ENCODE results near the gene PFDN6. TPM values are rescaled to one million over a fixed set of nuclear protein-coding genes. Genes with fewer than 3 reads are reported as not detected.

The PFDN6 gene
- total RNA-seq, 6 experiments from 2014 or later, result 23.8 to 35.2 (median 27.5) TPM

- peak; percentile 54 to 67 (median 60) for DNase-seq
- Histone ChIP-seq H3K36me3 (peaks cover 0 to 18% (median 4%) of the 10 kb centered on the region in 4 donors), H3K27me3 (no peaks in the 10 kb centered on the region), H3K9me3 (no peaks in the 10 kb centered on the region), H3K4me1 (peaks cover 0 to 48% (median 2%) of the 10 kb centered on the region in 4 donors), H3K27ac (peak overlapping the region; percentile 94 to 99 (median 97)), H3K4me3 (peak overlapping the region in 2 of 3 donors; percentile 79 to 93)
- TF ChIP-seq, protein P1, sequence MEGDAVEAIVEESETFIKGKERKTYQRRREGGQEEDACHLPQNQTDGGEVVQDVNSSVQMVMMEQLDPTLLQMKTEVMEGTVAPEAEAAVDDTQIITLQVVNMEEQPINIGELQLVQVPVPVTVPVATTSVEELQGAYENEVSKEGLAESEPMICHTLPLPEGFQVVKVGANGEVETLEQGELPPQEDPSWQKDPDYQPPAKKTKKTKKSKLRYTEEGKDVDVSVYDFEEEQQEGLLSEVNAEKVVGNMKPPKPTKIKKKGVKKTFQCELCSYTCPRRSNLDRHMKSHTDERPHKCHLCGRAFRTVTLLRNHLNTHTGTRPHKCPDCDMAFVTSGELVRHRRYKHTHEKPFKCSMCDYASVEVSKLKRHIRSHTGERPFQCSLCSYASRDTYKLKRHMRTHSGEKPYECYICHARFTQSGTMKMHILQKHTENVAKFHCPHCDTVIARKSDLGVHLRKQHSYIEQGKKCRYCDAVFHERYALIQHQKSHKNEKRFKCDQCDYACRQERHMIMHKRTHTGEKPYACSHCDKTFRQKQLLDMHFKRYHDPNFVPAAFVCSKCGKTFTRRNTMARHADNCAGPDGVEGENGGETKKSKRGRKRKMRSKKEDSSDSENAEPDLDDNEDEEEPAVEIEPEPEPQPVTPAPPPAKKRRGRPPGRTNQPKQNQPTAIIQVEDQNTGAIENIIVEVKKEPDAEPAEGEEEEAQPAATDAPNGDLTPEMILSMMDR (IDR thresholded peaks at IDR 0.05), result no peak
- no peak for TF ChIP-seq POLR2A (IDR thresholded peaks at IDR 0.05)
- intact Hi-C loops (cut with DNase I), result no loop called here
- WGBS (ENCODE audit: insufficient coverage, low coverage, low lambda C conversion rate, missing lambda C conversion rate), result 12% methylated on average over 3 of the region's 47 CpGs
- no peak for ATAC-seq
Observed at GRCh38 chr6:33314943-33315792, 25.8 kb downstream of the PFDN6 start.

DNA sequence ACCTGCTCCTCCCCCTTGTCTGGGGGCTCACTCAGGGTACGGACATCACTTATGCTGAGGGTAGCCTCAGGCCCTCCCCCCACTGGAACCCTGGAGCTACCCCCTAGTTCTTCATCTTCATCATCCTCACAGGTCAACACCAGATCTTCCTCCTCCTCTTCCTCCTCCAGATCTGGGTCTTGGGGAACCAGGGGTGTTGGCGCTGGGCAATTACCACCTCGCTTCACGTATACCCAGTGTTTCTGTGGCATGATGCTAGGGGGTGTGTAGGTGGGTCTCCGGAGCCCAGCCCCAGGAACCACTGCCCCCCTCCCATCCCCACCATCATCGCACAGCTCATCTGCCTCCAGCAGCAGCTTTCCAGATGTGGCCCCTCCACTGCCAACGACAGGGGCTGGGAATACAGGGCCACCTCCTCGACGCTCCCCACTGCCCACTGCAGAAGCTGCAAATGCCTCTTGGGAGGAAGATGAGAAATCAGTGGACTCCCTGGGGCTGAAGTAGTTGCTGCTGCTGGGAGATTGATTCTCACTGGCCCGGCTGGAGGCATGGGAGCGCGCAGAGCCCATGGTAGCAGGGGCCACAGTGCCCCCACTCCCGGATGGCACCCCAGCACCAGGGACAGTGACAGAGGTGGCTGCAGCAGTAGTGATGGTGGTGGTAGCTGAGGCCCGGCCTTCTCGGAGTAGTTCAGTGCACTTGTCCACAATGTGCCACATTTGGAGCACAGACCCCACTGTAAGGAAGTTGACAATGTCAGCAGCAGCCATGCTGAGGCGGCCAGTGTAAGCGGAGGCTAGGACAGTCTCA, 26.6 kb downstream of the PFDN6 start:
- intact Hi-C loops (cut with DNase I), result no loop called here
- no peak for TF ChIP-seq POLR2A (IDR thresholded peaks at IDR 0.05)
- TF ChIP-seq, protein P1 (IDR thresholded peaks at IDR 0.05), result no peak
- Histone ChIP-seq H3K9me3 (no peaks in the 10 kb centered on the region), H3K27me3 (no peaks in the 10 kb centered on the region), H3K4me1 (peaks cover 0 to 53% (median 6%) of the 10 kb centered on the region in 4 donors), H3K4me3 (no peak overlapping the region), H3K27ac (no peak overlapping the region), H3K36me3 (peaks cover 0 to 22% (median 5%) of the 10 kb centered on the region in 4 donors)
- no peak for DNase-seq
- ATAC-seq, result no peak
- 93% methylated on average over 2 of the region's 17 CpGs for WGBS (ENCODE audit: insufficient coverage, low coverage, low lambda C conversion rate, missing lambda C conversion rate)

GRCh38 chr6:33316603-33317418, 27.4 kb downstream of the PFDN6 start:
- no peak overlapping the region for H3K27ac ChIP-seq
- no peaks in the 10 kb centered on the region for H3K9me3 ChIP-seq
- peak overlapping the region in 2 of 3 donors; percentile 51 to 52 for H3K4me3 ChIP-seq
- intact Hi-C loops (cut with DNase I), result no loop called here
- H3K36me3 ChIP-seq, result peaks cover 0 to 24% (median 6%) of the 10 kb centered on the region in 4 donors
- no peaks in the 10 kb centered on the region for H3K27me3 ChIP-seq
- ATAC-seq, result no peak
- DNase-seq, result peak in 2 of 3 donors; percentile 33 to 60
- peaks cover 0 to 58% (median 10%) of the 10 kb centered on the region in 4 donors for H3K4me1 ChIP-seq
- 70% methylated on average over 16 of the region's 19 CpGs for WGBS (ENCODE audit: insufficient coverage, low coverage, low lambda C conversion rate, missing lambda C conversion rate)
- TF ChIP-seq, protein P1 (IDR thresholded peaks at IDR 0.05), result no peak
- no peak for TF ChIP-seq POLR2A (IDR thresholded peaks at IDR 0.05)

DNA sequence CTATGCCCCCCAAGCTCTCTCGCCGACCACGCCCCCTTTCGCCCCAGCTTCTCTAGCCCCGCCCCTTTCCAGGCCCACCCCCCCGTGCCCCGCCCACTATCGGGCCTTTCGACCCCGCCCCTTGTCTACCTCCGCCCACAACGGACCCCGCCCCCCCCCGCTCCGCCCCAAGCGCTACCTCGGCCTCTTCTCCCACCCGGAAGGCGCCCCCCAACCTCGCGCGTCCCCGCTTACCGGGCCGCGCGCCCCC, 27.9 kb downstream of the PFDN6 start:
- H3K36me3 ChIP-seq, result peaks cover 0 to 24% (median 6%) of the 10 kb centered on the region in 4 donors
- H3K27ac ChIP-seq, result peak overlapping the region; percentile 60 to 66 (median 63)
- TF ChIP-seq, protein P1 (IDR thresholded peaks at IDR 0.05), result no peak
- TF ChIP-seq POLR2A (IDR thresholded peaks at IDR 0.05), result no peak
- peak in 3 of 4 donors; percentile 0 to 3 (median 1) for ATAC-seq
- peaks cover 0 to 55% (median 12%) of the 10 kb centered on the region in 4 donors for H3K4me1 ChIP-seq
- peak overlapping the region; percentile 49 to 52 (median 51) for H3K4me3 ChIP-seq
- intact Hi-C loops (cut with DNase I), result no loop called here
- no peaks in the 10 kb centered on the region for H3K9me3 ChIP-seq
- 2% methylated on average over 24 of the region's 27 CpGs for WGBS (ENCODE audit: insufficient coverage, low coverage, low lambda C conversion rate, missing lambda C conversion rate)
- DNase-seq, result no peak
- no peaks in the 10 kb centered on the region for H3K27me3 ChIP-seq

Measured in right lobe of liver (tissue), 6 donors.